Muscle layer of duodenum (tissue), 2 donors: ENCODE results near the gene ZG16B.

Source experiments
- H3K27ac ChIP-seq: one replicate; pipeline ENCODE4 v1.7.0; 2013; ENCODE audit warnings: mild to moderate bottlenecking, low read length
- H3K27me3 ChIP-seq: one replicate; pipeline ENCODE4 v1.7.0; 2013; ENCODE audit warnings: low read depth, mild to moderate bottlenecking, control low read depth, low read length
- H3K36me3 ChIP-seq, 2 donors: one replicate each; pipeline ENCODE4 v1.7.0; 2013; ENCODE audit warnings: low read length in 2 of 2, control low read depth in 1 of 2, mild to moderate bottlenecking in 1 of 2; ENCODE audit not compliant: insufficient read depth in 2 of 2, control insufficient read depth in 1 of 2
- H3K4me1 ChIP-seq, 2 donors: one replicate each; pipeline ENCODE4 v1.7.0; 2013; ENCODE audit warnings: low read length in 2 of 2, mild to moderate bottlenecking in 2 of 2, control low read depth in 1 of 2, moderate library complexity in 1 of 2; ENCODE audit not compliant: insufficient read depth in 2 of 2, control insufficient read depth in 1 of 2
- H3K4me3 ChIP-seq, 2 donors: one replicate each; pipeline ENCODE4 v1.7.0; 2013; ENCODE audit warnings: low read length in 2 of 2, low read depth in 1 of 2, mild to moderate bottlenecking in 1 of 2
- H3K9me3 ChIP-seq, 2 donors: one replicate each; pipeline ENCODE4 v1.7.0; 2013; ENCODE audit warnings: low read length in 2 of 2, control low read depth in 1 of 2, mild to moderate bottlenecking in 1 of 2; ENCODE audit not compliant: control insufficient read depth in 1 of 2
- donor health status: healthy.

Gene ZG16B

GRCh38 chr16:2829501-2830354, at the start of gene ZG16B:
ZG16B (plus strand) TSS chr16:2830303; CDS start chr16:2830442, 139 bp downstream.
- Histone ChIP-seq H3K27ac (no peak within 1 kb of the TSS), H3K4me1 (no peaks in the 10 kb centered on the region), H3K4me3 (no peak within 1 kb of the TSS), H3K36me3 (no peaks in the 10 kb centered on the region), H3K27me3 (no peaks in the 10 kb centered on the region), H3K9me3 (no peaks in the 10 kb centered on the region)

- peaks cover 0 to 21% of the 10 kb centered on the region in 2 donors for H3K4me1 ChIP-seq
- no peaks in the 10 kb centered on the region for H3K9me3 ChIP-seq
- no peak overlapping the region for H3K27ac ChIP-seq
- H3K27me3 ChIP-seq, result peaks cover 21% of the 10 kb centered on the region
- no peaks in the 10 kb centered on the region for H3K36me3 ChIP-seq
- H3K4me3 ChIP-seq, result no peak overlapping the region
Observed at GRCh38 chr16:2782583-2783351, 47.3 kb upstream of the ZG16B start.

DNA sequence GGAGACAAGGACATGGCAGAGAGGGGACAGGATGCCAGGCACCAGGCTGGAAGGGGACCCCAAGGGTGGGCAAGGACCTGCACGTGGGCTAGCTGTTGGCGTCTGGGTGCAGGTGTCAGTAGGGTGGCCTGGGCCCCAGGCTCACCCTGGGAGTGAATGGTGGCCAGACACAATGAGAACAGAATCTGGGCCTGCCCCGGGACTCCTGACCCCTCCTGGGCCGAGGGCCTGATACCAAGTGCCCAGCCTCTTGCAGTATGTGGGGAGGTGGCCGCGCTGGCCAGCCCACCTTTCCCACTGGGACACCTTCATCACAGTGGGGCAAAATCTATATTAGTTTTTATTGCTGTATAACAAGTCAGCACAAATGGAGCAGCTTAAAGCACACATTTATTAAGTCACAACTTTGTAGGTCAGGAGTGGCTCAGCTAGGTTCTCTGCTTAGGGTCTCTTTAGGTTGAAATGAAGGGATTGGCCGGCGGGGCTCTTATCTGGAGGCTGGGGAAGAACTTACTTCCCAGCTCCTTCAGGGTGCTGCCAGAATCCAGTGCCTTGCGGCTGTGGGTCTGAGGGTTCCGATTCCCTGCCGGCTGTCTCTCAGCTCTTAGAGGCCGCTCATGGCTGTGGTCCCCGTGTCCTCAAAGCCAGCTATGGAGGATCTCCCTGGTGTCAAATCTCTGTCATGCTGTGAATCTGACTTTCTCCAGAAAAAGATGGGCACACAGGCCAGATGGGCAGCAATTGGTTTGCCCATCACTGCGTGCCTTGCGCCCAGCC, 46.3 kb upstream of the ZG16B start:
- Histone ChIP-seq H3K27ac (no peak overlapping the region), H3K27me3 (peaks cover 23% of the 10 kb centered on the region), H3K36me3 (no peaks in the 10 kb centered on the region), H3K9me3 (no peaks in the 10 kb centered on the region), H3K4me1 (peaks cover 0 to 13% of the 10 kb centered on the region in 2 donors), H3K4me3 (no peak overlapping the region)

- Histone ChIP-seq H3K9me3 (no peaks in the 10 kb centered on the region), H3K36me3 (no peaks in the 10 kb centered on the region), H3K27ac (no peak overlapping the region), H3K4me3 (peak overlapping the region in 1 of 2 donors; percentile 51), H3K27me3 (peaks cover 23% of the 10 kb centered on the region), H3K4me1 (peaks cover 0 to 8% of the 10 kb centered on the region in 2 donors)
Observed at GRCh38 chr16:2784358-2785100, 45.6 kb upstream of the ZG16B start.

DNA sequence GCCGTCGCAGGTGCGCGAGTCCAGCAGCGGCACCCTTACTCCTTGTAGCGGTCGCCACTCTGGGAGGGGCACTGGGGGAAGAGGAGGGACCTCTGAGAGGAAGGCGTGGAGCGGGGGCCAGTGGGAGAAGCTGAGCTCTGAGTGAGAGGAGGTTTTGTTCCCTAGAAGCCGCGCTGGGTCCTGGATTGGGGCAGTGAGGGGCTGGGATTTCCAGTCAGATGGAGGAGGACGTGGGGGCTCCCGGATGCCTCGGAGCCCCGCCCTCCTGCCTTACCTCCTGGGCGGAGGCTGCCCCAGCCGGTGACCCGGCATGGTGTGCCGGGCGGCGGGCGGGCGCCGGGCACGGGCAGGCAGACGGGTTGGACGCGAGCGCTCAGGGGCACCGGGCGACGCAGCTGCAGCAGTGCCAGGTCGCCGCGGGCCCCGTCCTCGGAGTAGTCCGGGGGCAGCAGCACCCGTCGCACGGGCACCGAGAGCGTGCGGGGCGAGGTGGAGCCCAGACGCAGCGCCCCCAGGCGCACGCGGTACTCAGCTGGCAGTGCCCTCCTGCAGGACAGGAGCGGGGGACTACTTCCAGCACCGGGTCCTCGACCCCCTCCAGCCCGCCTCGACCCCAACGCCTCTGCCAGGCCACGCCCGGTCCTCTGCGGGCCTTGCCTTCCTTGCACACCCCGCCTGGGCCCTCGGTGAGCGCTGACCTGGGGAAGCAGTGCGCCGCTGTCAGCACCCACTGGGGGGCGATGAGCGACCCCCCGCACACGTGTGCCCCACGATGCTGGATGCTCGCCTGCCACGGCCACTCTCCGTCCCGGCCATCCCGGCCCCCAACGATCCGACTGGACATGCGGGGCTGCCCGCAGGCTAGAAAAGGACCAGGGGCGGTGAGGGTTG, 44.8 kb upstream of the ZG16B start:
- Histone ChIP-seq H3K27me3 (peaks cover 23% of the 10 kb centered on the region), H3K4me1 (peaks cover 0 to 8% of the 10 kb centered on the region in 2 donors), H3K4me3 (peak overlapping the region in 1 of 2 donors; percentile 51), H3K36me3 (no peaks in the 10 kb centered on the region), H3K9me3 (no peaks in the 10 kb centered on the region), H3K27ac (no peak overlapping the region)

DNA sequence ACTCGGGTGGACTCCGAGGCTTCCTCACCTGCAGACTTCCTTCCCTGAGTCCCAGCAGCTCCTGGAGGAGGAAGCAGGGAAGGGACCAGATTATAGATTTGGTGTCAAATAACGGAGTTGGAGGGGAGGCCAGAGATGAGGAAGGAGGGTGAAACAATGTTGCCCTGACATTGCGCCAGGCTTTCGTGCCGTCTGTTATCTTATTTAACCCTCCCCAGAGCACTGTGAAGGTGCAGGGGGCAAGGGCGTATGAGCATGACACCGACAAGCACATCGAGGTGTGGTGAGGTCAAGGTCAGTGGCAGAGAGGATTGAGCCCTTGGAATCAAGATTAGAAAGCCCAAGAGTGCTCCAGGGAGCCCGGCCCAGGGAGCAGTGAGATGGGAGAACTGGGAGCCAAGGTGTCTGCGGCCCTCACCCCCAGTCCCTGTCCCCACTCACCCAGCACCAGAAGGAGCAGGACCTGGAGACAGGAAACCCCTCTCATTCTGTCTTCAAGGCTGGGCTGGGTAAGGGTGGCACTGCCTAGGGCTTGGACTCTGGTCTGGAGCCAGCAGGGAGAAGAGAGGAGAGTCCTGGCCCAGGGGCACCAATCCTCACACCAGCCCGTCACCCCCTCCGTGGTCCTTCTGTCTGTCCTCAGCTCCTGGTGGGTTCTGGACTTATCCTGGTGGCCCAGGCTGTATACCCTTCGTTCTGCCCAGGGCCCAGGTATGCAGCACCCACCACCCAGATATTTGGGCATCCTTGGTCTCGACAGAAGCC, 43.9 kb upstream of the ZG16B start:
- no peak overlapping the region for H3K27ac ChIP-seq
- H3K4me3 ChIP-seq, result no peak overlapping the region
- peaks cover 0 to 8% of the 10 kb centered on the region in 2 donors for H3K4me1 ChIP-seq
- H3K9me3 ChIP-seq, result no peaks in the 10 kb centered on the region
- H3K36me3 ChIP-seq, result no peaks in the 10 kb centered on the region
- H3K27me3 ChIP-seq, result peaks cover 23% of the 10 kb centered on the region

- H3K27me3 ChIP-seq, result peaks cover 23% of the 10 kb centered on the region
- H3K9me3 ChIP-seq, result no peaks in the 10 kb centered on the region
- H3K27ac ChIP-seq, result no peak overlapping the region
- H3K4me1 ChIP-seq, result peaks cover 0 to 8% of the 10 kb centered on the region in 2 donors
- no peak overlapping the region for H3K4me3 ChIP-seq
- no peaks in the 10 kb centered on the region for H3K36me3 ChIP-seq
Observed at GRCh38 chr16:2786826-2787151, 43.3 kb upstream of the ZG16B start.

DNA sequence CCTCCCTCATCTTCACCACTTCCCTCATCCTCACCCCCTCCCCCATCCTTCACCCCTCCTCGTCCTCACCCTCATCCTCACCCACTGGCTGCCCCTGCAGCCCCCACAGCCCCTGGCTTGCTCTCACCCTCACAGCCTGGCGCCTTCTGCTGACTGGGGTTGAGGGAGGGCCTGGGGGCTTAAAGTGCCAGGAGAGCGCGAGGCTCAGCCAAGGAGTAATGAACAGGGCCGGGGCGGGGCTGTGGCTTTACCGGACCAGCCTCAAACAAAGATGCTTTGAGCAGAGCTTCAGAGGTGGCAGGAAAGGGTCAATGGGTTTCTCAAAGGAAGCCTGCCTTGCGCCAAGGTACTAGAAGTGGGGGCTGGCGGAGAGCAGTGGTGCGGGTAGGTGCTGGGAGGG, 42.7 kb upstream of the ZG16B start, which contains the start of gene PRSS33:
TSS of gene PRSS33 (minus strand) at position 155 of the 400 bp plus-strand sequence. CDS start 1,013 bp downstream, outside the sequence.
- no peak within 1 kb of the TSS for H3K27ac ChIP-seq
- peaks cover 0 to 8% of the 10 kb centered on the region in 2 donors for H3K4me1 ChIP-seq
- no peaks in the 10 kb centered on the region for H3K9me3 ChIP-seq
- no peak within 1 kb of the TSS for H3K4me3 ChIP-seq
- peaks cover 23% of the 10 kb centered on the region for H3K27me3 ChIP-seq
- H3K36me3 ChIP-seq, result no peaks in the 10 kb centered on the region

GRCh38 chr16:2787961-2788360, 42.1 kb upstream of the ZG16B start:
- Histone ChIP-seq H3K4me1 (peaks cover 0 to 8% of the 10 kb centered on the region in 2 donors), H3K27me3 (peaks cover 23% of the 10 kb centered on the region), H3K36me3 (no peaks in the 10 kb centered on the region), H3K9me3 (no peaks in the 10 kb centered on the region), H3K4me3 (no peak overlapping the region), H3K27ac (no peak overlapping the region)
